ENCODE data around the gene EIF3F.
"Not testable (repeated sequence)": the region's sequence is repeated elsewhere in the genome, so short reads cannot be mapped to it uniquely, and the experiment has no call there.

Gene EIF3F

DNA sequence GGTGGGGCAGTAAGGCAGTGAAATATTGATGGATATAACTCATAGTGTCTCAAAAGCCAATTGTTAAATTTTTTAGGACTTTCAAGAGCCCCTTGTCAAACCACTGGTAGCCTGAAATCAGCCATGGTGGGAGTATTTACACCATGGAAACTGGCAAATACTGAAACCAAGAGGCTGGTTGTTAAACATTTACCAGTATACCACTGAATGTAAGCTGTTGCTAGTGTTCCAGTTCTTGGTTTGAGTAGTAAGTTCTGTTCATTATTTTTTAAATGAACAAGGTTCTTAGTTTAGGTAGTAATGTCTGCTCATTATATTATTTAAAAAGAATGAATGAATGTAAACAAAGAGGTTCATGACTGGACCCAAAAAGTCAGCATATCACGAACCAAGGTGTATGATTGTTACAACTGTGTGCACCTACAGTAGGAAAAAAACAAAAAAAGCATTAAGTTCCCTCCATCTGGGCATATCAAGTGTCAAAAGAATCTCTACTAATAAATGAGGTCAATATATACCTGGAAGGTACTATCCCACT, 4.5 kb upstream of the EIF3F start:
- in situ Hi-C loops (cut with HindIII; ENCODE audit: low pct_ligation_motif_present, low pct_unique_long_range_greater_than_20kb, low sequenced_read_pairs) = no loop called here
- no peak for DNase-seq

DNA sequence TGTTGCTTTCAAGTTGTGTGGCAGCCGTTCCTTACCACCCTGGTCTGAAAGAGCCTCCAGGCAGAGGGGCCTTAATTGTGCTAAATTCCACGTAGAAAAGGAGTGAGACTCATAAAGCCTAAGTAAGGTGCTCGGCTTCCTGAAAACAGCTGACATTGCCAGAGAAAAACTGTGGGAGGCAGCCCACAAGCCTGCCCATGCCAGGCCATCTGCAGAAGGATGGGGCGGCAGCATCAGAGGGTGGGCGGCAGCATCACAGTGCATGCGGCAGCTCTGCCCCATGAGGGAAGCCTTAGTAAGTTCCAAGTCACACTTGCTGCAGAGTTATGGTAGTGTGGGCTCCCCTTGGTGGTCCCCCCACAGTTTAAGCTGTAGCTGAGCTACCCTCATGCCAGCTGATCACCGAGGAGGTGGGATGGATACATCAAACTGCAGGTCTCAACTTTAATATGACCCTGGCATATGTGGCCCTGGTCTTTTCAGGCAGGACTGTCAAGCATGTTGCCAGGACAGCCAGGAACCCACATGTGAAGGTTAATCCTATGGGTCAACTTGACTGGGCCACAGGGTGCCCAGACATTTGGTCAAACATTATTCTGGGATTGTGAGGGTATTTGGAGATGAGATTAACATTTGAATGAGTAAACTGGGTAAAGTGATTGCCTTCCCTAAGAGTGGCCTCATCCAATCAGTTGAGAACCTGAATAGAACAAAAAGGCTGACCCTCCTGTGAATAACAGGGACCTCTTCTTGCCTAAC, 3.1 kb upstream of the EIF3F start:
- in situ Hi-C loops (cut with HindIII; ENCODE audit: low pct_ligation_motif_present, low pct_unique_long_range_greater_than_20kb, low sequenced_read_pairs) = no loop called here
- no peak for DNase-seq

DNA sequence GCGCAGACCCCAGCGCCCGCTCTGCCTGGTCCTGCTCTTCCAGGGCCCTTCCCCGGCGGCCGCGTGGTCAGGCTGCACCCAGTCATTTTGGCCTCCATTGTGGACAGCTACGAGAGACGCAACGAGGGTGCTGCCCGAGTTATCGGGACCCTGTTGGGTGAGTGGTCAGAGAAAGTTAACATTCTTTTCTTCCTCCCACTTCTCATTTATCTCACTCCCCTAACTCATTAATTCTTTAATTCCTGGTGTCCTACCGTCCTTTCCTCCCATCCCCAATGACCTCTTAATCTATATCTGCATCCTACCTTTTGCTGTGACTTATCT, 385 bp downstream of the EIF3F start:
- in situ Hi-C loops (cut with HindIII; ENCODE audit: low pct_ligation_motif_present, low pct_unique_long_range_greater_than_20kb, low sequenced_read_pairs) = not testable (repeated sequence)

DNA sequence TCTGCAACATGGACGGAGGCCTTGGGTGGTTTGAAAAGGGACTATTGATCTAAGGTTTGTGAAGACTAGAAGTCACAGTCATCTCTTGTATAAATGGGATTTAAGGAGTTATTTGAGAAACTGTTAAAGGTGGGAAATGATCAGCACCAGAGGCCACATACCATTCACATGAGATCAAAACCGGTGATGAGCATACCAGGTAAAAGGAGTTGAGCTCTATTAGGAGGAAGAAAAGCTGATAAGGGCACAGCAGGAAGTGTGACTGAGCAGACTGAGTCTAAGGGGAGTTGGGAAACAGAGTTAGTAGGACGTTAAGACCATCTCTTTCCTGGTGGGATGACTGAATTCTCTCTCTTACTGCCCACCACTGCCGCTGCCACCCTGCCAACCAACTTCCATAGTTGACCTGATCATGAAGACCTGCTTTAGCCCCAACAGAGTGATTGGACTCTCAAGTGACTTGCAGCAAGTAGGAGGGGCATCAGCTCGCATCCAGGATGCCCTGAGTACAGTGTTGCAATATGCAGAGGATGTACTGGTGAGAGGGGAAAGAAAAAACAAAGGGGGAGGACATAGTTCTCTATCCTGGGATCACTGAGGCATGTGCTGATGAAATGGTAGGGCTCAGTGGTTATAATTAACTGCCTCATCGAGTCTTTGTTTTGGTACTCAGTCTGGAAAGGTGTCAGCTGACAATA, 7.6 kb downstream of the EIF3F start:
- DNase-seq = no peak
- in situ Hi-C loops (cut with HindIII; ENCODE audit: low pct_ligation_motif_present, low pct_unique_long_range_greater_than_20kb, low sequenced_read_pairs) = no loop called here

More for the DNA sequence above, 385 bp downstream of the EIF3F start:
- DNase-seq = not testable (repeated sequence)

DNA sequence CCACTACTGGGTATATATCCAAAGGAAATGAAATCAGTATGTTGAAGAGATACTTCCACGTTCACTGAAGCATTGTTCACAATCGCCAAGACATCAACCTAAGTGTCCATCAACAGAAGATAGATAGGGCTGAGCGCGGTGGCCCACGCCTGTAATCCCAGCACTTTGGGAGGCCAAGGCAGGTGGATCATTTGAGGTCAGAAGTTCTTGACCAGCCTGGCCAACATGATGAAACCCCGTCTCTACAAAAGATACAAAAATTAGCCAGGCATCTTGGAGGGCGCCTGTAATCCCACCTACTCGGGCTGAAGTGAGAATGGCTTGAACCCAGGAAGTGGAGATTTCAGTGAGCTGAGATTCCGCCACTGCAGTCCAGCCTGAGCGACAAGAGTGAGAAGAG, 12.7 kb downstream of the EIF3F start:
- in situ Hi-C loops (cut with HindIII; ENCODE audit: low pct_ligation_motif_present, low pct_unique_long_range_greater_than_20kb, low sequenced_read_pairs) = no loop called here
- no peak for DNase-seq

DNA sequence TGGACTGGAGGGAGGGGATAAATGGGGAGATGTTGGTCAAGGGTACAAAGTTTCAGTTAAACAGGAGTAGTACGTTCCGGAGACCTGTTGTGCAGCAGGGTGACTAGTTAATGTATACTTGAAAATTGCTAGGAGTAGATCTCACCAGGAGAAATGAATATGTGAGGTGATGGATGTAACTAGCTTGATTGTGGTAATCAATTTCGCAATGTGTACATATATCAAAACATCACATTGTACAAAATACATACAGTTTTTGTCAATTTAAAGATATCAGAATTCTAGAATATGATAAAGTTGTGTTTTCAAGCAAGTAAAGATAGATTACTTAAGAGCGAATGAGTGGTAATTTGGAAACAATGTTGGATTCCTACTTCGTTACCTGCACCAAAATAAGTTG, 13.3 kb downstream of the EIF3F start:
- no peak for DNase-seq
- in situ Hi-C loops (cut with HindIII; ENCODE audit: low pct_ligation_motif_present, low pct_unique_long_range_greater_than_20kb, low sequenced_read_pairs) = no loop called here

DNA sequence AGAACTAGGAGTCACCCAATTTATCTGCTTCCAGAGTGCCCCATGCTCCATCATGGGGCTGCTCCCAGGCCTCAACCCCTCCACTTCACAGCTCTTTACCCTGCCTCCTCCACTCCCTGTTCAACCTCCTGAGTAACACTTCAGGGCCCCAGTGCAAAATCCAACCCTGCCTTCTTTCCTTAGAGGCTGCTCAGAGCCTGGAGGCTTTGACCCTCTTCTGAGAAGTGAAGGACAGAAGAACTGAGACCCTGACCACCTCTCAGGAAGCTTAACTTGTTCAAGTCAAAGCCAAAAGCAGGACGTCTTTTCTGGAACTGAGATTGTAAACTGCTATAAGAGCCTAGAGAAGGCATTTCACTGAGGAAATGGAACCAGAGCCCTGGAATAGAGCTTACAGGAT, 15.5 kb downstream of the EIF3F start:
- in situ Hi-C loops (cut with HindIII; ENCODE audit: low pct_ligation_motif_present, low pct_unique_long_range_greater_than_20kb, low sequenced_read_pairs) = no loop called here
- DNase-seq = no peak

DNA sequence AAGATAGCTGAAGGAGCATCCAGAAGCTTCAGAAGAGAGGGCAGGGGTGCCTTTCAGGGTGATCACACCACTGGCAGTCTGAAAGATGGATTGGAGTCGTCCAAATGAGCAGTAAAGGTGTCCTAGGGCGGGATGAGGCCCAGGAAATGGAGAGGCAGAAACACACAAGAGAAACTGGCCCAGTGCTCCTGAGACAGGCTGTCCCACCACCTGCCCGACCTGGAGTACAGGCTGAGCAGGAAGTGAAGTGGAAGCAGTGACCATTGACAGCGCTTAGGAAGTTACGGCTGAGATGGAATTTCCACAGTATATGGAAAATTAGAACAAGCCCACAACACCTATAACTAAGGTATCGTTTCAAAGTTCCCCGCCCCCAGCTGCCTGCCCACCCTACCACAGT, 16.1 kb downstream of the EIF3F start:
- in situ Hi-C loops (cut with HindIII; ENCODE audit: low pct_ligation_motif_present, low pct_unique_long_range_greater_than_20kb, low sequenced_read_pairs) = no loop called here
- no peak for DNase-seq

DNA sequence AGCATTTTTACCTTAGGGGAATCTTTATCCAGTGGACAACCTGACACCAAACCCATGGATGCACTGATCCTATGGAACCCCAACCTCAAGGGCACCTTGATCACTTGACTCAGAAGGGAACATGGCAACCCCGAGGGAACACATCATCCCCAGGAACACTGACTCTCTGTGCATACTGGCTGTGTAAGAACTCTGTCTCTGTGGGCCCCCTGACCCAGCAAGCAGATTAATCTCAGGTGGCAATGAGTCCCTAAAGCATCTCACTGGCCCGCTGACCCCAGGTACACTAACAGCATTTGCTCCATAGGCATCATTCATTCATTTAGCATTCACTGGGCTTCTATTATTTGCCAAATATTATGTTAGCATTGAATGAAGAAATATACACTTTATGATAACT, 16.9 kb downstream of the EIF3F start:
- no peak for DNase-seq
- in situ Hi-C loops (cut with HindIII; ENCODE audit: low pct_ligation_motif_present, low pct_unique_long_range_greater_than_20kb, low sequenced_read_pairs) = no loop called here

DNA sequence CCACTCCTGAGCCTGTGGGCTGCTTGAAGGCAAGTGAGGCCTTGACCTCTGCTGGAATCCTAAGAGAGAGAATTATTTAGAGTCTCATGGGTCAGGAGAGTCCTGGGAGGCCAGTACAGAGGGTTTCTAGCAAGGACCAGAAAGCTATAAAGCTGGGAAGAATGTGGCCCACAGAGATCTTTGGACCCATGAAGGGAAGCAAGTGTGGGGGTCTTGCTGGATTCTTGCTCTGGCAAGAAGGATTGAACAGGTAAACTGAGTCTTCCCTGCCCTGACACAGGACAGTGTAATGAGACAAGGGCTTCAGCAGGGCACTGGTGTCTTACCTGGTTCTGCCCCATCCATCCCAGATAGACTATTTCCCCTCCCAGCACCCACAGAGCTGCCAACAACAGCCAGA, 18.4 kb downstream of the EIF3F start:
- in situ Hi-C loops (cut with HindIII; ENCODE audit: low pct_ligation_motif_present, low pct_unique_long_range_greater_than_20kb, low sequenced_read_pairs) = no loop called here
- DNase-seq = no peak

DNA sequence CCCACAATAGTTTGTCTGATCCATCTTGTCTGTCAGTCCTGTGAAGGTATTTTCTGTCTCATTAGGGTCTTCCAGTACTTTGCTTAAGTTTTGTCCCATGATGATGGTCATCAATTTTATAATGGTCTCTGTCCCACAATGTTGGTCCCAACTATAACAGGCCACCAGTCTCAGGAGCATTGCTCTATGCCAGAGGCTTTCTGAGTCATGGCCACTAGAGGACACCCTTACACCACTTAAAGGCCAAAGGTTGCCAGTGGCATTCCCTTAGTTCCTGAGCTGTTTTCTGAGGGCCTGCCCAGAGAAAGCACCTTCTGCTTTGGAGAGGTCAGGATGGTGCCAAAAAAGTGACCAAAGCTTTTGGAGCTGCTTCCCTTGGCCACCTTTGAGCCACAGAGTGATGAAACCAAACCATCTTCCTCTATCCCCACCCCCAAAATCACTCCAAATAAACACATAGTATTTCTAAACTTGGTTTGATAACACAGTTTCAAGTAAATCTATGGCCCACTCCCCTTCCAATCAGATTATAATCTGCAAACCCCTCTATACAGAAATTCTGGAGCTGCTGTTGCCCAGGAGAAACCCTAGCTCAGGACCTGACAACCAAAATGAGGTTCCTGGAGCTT, 19.3 kb downstream of the EIF3F start:
- in situ Hi-C loops (cut with HindIII; ENCODE audit: low pct_ligation_motif_present, low pct_unique_long_range_greater_than_20kb, low sequenced_read_pairs) = no loop called here
- peak; percentile 60 for DNase-seq

DNA sequence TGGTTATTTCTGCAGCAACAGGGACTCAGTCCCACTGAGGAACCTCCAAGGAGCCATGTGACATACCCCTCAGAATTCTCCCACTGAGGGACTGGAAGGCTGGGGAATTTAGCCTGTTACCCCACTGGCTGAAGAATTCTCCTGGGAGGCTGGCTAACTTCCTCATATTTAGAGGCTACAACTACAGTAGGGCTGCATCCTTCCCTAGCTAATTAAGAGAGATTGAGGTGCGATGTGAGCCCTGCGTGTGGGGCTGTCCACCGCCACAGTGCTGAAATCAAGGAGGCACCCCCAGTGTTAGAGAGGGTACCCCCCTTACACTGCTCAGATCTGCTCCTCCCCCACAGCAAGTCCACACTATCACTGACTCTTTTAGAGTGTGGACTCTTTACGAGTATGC, 21.1 kb downstream of the EIF3F start:
- DNase-seq = no peak
- in situ Hi-C loops (cut with HindIII; ENCODE audit: low pct_ligation_motif_present, low pct_unique_long_range_greater_than_20kb, low sequenced_read_pairs) = no loop called here

DNA sequence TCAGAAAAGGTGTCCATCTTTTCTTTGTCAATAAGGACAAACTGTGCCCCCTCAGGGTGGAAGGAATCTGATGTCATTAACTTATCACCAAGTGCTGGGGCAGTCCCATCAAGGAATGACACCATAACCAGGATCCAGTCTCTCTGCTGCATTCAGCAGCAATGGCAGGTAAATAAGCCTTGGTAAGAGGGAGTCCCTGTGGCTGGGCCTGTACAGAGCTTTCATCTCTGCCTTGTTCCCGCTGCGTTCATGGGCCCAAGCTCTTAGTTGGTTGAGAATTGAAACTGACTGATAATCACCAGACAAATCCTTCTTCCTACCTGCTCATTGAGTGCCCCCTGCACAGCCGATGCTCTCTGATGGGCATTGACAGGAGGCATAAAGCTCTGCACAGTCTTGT, 22.7 kb downstream of the EIF3F start:
- in situ Hi-C loops (cut with HindIII; ENCODE audit: low pct_ligation_motif_present, low pct_unique_long_range_greater_than_20kb, low sequenced_read_pairs) = no loop called here
- DNase-seq = no peak

DNA sequence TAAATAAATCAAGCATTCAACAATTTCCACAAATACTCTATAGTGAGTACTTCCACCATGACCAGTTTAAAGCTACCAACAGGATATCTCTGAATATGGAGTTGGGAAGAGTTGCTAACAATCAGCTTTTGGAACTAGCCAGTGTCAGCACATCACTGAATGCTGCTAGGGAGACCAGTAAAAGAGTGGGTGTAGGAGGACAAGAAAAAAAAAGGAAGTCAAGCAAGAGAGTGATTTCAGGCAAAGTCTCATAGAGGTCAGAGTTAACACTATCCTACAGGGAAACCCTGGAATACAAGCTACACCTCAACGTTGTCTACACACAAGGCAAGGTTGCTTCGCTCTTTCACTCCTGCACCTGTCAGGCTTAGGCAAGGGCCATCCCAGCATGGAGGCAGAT, 24.2 kb downstream of the EIF3F start:
- no peak for DNase-seq
- in situ Hi-C loops (cut with HindIII; ENCODE audit: low pct_ligation_motif_present, low pct_unique_long_range_greater_than_20kb, low sequenced_read_pairs) = no loop called here

DNA sequence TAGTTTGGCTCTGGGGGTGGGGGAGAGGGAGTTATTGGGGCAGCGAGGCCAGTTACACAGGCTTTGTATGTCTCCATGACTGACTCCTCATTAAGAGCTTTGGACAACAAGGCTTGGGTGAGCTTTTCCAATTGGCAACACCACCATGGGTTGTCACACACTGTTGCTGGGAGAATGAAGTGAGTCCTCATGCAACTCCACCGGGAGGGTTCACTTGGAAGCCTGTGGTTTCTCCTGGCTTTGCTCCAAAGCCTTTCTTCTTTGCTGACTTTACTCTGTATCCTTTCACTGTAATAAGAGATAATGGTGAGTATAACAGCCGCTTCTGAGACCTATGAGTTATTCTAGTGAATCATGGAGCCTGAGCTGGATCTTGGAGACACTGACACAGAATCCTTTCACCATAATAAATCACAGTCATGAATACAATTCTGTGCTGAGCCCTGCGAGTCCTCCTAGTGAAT, 24.9 kb downstream of the EIF3F start:
- in situ Hi-C loops (cut with HindIII; ENCODE audit: low pct_ligation_motif_present, low pct_unique_long_range_greater_than_20kb, low sequenced_read_pairs) = no loop called here
- DNase-seq = peak; percentile 15

DNA sequence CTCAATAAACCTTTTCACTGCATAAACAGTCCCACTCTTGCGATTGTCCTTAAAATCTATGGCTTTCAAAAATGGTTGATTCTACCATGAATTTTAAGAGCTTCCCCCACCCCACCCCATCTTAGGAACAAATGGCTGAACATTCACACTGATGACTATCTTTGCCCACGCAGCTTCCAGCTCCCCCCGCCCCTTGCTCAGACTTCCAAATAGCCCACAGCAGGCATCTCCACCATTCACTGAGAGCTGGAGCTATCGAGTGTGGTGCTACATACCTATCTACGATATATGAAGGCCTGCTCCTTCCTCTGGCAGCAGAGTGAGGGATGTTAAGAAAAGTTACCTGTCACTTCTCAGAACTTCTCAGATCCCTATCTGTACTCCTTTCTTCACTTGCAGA, 26.7 kb downstream of the EIF3F start:
- in situ Hi-C loops (cut with HindIII; ENCODE audit: low pct_ligation_motif_present, low pct_unique_long_range_greater_than_20kb, low sequenced_read_pairs) = no loop called here
- no peak for DNase-seq

DNA sequence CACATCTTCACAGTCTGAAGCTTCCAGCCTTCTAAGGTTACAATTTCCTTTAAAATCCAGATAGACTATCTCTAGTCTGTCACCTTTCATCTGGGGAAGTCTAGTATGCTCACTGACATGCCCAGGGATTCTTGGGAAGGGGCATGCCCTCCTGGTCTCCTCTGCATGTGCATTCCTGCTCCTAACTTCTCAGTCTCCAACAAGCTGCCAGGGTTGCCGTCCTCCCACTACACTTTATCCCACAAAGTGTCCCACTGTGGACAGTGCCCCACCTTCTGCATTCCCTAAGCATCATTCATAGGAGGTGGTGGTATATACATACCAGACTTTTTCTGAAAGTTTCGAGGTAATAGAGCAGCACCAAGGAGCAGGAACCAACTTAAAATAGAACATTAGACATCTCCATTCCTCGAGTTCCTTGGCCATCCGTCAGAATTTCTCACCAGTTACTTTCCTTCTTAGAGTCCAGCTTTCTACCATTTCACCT, 28.7 kb downstream of the EIF3F start:
- no peak for DNase-seq
- in situ Hi-C loops (cut with HindIII; ENCODE audit: low pct_ligation_motif_present, low pct_unique_long_range_greater_than_20kb, low sequenced_read_pairs) = no loop called here

DNA sequence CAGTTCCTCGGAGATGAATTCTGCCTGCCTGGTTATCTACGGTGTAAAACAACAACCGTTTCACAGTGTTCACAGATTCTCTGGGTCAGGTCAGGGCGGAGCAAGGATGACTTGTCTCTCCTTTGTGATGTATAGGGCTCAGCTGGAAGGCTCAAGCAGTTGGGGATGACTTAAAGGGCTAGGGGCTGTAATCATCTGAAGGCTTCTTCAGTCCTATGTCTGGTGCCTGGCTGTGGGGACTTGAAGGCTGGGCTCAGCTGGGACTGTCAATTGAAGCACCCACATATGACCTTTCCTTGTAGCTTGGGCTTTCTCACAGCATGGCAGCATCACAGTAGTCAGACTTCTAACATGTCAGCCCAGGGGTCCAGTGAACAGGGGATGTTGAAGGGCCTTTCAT, 29.3 kb downstream of the EIF3F start:
- no peak for DNase-seq
- in situ Hi-C loops (cut with HindIII; ENCODE audit: low pct_ligation_motif_present, low pct_unique_long_range_greater_than_20kb, low sequenced_read_pairs) = no loop called here

DNA sequence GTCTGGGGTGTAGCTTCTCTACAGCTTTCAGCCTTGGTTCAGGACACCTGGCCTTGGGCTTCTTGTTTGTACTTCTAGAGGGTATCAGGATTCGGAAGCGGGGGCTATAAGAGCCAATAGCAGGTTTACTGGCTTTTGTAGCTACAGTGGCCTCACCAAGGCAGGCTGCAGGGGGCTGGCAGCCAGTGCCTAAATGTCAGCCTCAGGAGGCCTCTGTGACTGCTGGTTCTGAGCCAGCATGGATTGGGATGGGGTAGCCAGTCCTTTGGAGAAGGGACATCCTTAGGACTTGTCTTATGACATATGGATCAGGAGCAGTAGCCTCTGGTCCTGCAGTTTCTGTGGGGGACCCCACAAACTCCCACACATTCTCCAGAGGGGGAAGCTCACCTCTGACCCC, 29.9 kb downstream of the EIF3F start:
- no peak for DNase-seq
- in situ Hi-C loops (cut with HindIII; ENCODE audit: low pct_ligation_motif_present, low pct_unique_long_range_greater_than_20kb, low sequenced_read_pairs) = no loop called here
